HepG2 (cell line): ENCODE data around the gene PARD3. TPM values are rescaled to one million over a fixed set of nuclear protein-coding genes. Genes with fewer than 3 reads are reported as not detected.
A peak's percentile ranks its signal among the peaks of the same experiment; 100 is the strongest.

ENCODE experiments used
- DNMT3B ChIP-seq: conservative IDR thresholded peaks from 2 replicates; pipeline ENCODE4 v1.6.1; 2016; ENCODE audit warnings: missing biosample characterization, control low read depth
- FIP1L1 ChIP-seq: fragments of 200-400 bp; formaldehyde crosslinking; IDR thresholded peaks from 2 replicates; pipeline ENCODE4 v1.6.1; 2018; ENCODE audit warnings: low read depth, mild to moderate bottlenecking, low read length, moderate library complexity, borderline replicate concordance; ENCODE audit not compliant: insufficient read depth
- FOXA1 ChIP-seq, 2 experiments: fragments of 450-650 bp in 1 of 2; sonication (generic) in 1 of 2; formaldehyde crosslinking in 1 of 2; IDR thresholded peaks; 2 replicates each; pipeline versions ENCODE4 v1.4.0 to v1.6.1; 2016 to 2020; ENCODE audit warnings: missing genetic modification reagents in 1 of 2
- FOXP1 ChIP-seq, 2 experiments: fragments of 450-650 bp in 1 of 2; IDR thresholded peaks; 2 replicates each; pipeline ENCODE4 v1.6.1; 2017 to 2018; ENCODE audit warnings: antibody characterized with exemption in 1 of 2
- KDM5B ChIP-seq: sonication (generic); formaldehyde crosslinking; IDR thresholded peaks from 2 replicates; pipeline ENCODE4 v1.4.0; 2020; ENCODE audit warnings: missing genetic modification reagents, mild to moderate bottlenecking, borderline replicate concordance
- KDM6A ChIP-seq: IDR thresholded peaks from 2 replicates; pipeline ENCODE4 v1.6.1; 2016; ENCODE audit warnings: low read depth
- KMT2A ChIP-seq: sonication (generic); formaldehyde crosslinking; IDR thresholded peaks from 2 replicates; pipeline ENCODE4 v1.4.0; 2020; ENCODE audit warnings: missing genetic modification reagents
- MBD4 ChIP-seq: IDR thresholded peaks from 2 replicates; pipeline ENCODE4 v1.6.1; 2012; ENCODE audit warnings: low read length, inconsistent platforms, borderline replicate concordance
- MEF2D ChIP-seq: sonication (generic); formaldehyde crosslinking; IDR thresholded peaks from 2 replicates; pipeline ENCODE4 v1.5.1; 2020; ENCODE audit warnings: mild to moderate bottlenecking, missing genetic modification reagents
- MEIS2 ChIP-seq: sonication (generic); formaldehyde crosslinking; IDR thresholded peaks from 2 replicates; pipeline ENCODE4 v1.9.0; 2021; ENCODE audit warnings: mild to moderate bottlenecking, missing genetic modification reagents
- MIXL1 ChIP-seq: IDR thresholded peaks from 2 replicates; pipeline ENCODE4 v1.6.1; 2016
- PCBP1 ChIP-seq: fragments of 200-400 bp; formaldehyde crosslinking; IDR thresholded peaks from 2 replicates; pipeline ENCODE4 v1.6.1; 2017; ENCODE audit warnings: mild to moderate bottlenecking, low read depth, low read length, borderline replicate concordance
- RARA ChIP-seq: IDR thresholded peaks from 2 replicates; pipeline ENCODE4 v1.6.1; 2016; ENCODE audit warnings: missing genetic modification reagents, missing compliant biosample characterization
- ZFP82 ChIP-seq: sonication (generic); formaldehyde crosslinking; IDR thresholded peaks from 2 replicates; pipeline ENCODE4 v1.5.1; 2020; ENCODE audit warnings: mild to moderate bottlenecking, missing genetic modification reagents, borderline replicate concordance
- ZKSCAN5 ChIP-seq: sonication (generic); formaldehyde crosslinking; IDR thresholded peaks from 2 replicates; pipeline ENCODE4 v1.5.1; 2020; ENCODE audit warnings: mild to moderate bottlenecking, missing genetic modification reagents
- ZNF350 ChIP-seq: sonication (generic); formaldehyde crosslinking; IDR thresholded peaks from 2 replicates; pipeline ENCODE4 v1.4.0; 2020; ENCODE audit warnings: mild to moderate bottlenecking, low read depth, missing genetic modification reagents, borderline replicate concordance
- ZNF530 ChIP-seq: sonication (generic); formaldehyde crosslinking; IDR thresholded peaks from 2 replicates; pipeline ENCODE4 v1.5.0; 2020; ENCODE audit warnings: low read depth, mild to moderate bottlenecking, missing genetic modification reagents
- ZNF678 ChIP-seq: sonication (generic); formaldehyde crosslinking; IDR thresholded peaks from 2 replicates; pipeline ENCODE4 v1.4.0; 2020; ENCODE audit warnings: mild to moderate bottlenecking, missing genetic modification reagents
- ZNF83 ChIP-seq: sonication (generic); formaldehyde crosslinking; IDR thresholded peaks from 2 replicates; pipeline ENCODE4 v1.4.0; 2020; ENCODE audit warnings: missing genetic modification reagents, mild to moderate bottlenecking, borderline replicate concordance
- polyA plus RNA-seq, 8 experiments: library from polyadenylated mRNA; depleted of rRNA in 3 of 8; stranded (reverse) in 7 of 8; unstranded in 1 of 8; fragments of >200 nt; fragmentation: Illumina TruSeq in 4 of 8; extraction: Trizol in 4 of 8; gene quantifications; 2 replicates each; pipeline versions ENCODE4 v1.2.1 to v1.2.3, GENCODE V29; 2011 to 2016; ENCODE audit warnings: low read depth in 4 of 8, missing spikeins in 1 of 8, mixed read lengths in 1 of 8; ENCODE audit not compliant: insufficient read depth in 1 of 8
- total RNA-seq, 5 experiments: library from RNA; depleted of rRNA; stranded (reverse); fragments of >200 nt; fragmentation: Illumina TruSeq; extraction: Trizol; gene quantifications; 2 replicates each; pipeline ENCODE4 v1.2.3, GENCODE V29; 2016; ENCODE audit warnings: low read depth in 1 of 5
- TF ChIP-seq, protein P1 (sequence below): IDR thresholded peaks from 2 replicates; pipeline ENCODE4 v1.6.1; 2016; ENCODE audit warnings: missing compliant biosample characterization, missing genetic modification reagents, borderline replicate concordance
- TF ChIP-seq, protein P2 (sequence below): sonication (generic); formaldehyde crosslinking; IDR thresholded peaks from 2 replicates; pipeline ENCODE4 v1.8.0; 2022; ENCODE audit warnings: mild to moderate bottlenecking, missing genetic modification reagents, moderate library complexity
- TF ChIP-seq, protein P3 (sequence below): sonication (generic); formaldehyde crosslinking; IDR thresholded peaks from 2 replicates; pipeline ENCODE4 v1.4.0; 2020; ENCODE audit warnings: missing genetic modification reagents
- TF ChIP-seq, protein P4 (sequence below): sonication (generic); formaldehyde crosslinking; IDR thresholded peaks from 2 replicates; pipeline ENCODE4 v1.4.0; 2020; ENCODE audit warnings: mild to moderate bottlenecking, missing genetic modification reagents
- TF ChIP-seq, protein P5 (sequence below): sonication (generic); formaldehyde crosslinking; IDR thresholded peaks from 2 replicates; pipeline ENCODE4 v1.5.0; 2020; ENCODE audit warnings: mild to moderate bottlenecking, missing genetic modification reagents

PARD3 gene
- total and polyA plus RNA-seq, 2 of the 13 experiments (the other 11 are each of a cell fraction or from before 2014, with no cell fraction given) = 40.9 to 60.0 TPM

DNA sequence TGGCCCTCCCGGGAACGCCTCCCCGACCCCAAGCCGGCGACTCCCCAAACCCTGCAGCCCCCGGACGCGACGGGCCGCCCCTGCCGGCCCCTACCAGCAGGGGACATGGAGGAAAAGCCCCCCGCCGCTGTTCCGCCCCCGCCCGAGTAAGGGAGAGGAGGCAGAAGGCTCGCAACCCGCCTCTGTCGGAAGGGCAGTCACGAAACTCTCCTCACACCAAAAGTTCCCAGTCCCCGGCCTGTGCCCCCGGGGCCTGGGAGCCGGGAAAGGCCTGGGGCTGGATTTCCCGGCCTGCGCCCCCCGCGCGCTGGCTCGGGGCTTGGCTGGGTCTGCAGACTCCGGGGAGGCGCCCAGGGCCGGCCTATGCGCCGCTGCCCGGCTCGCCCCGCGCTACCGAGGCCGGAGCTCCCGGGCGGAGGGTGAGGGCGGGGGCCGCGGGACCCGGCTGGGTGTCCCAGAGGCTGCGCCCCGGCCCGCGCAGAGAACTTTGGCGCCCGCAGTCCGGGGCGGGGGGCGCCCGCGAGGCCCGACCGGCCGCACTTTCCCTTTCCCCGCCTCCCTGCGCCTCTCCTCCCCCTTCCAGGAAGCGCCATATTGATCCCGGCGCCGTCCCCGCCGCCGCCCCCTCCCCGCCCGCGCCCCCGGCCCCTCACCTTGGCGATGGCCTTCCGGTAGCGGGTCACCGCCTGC is 728 bp downstream of the PARD3 start (continued):
- TF ChIP-seq ZFP82 (CRISPR knock-in tag) (peak; percentile 41; the same call in 1 of the 2 replicates), FIP1L1 (no peak), FOXA1 (IDR thresholded peaks at IDR 0.05) (no peak), FOXA1 (CRISPR knock-in tag; IDR thresholded peaks at IDR 0.05) (no peak), PCBP1 (no peak), KMT2A (CRISPR knock-in tag) (peak; percentile 63; the same call in 1 of the 2 replicates), MIXL1 (CRISPR knock-in tag) (no peak), ZNF530 (no peak), ZNF678 (no peak), KDM5B (CRISPR knock-in tag) (0 out of 2 replicates have a peak, but pooled peaks have one; percentile 18), RARA (CRISPR knock-in tag) (peak; percentile 62), MBD4 (no peak), DNMT3B (no peak), MEIS2 (no peak), FOXP1 (IDR thresholded peaks at IDR 0.05) (no peak), FOXP1 (CRISPR knock-in tag; IDR thresholded peaks at IDR 0.05) (no peak), ZKSCAN5 (CRISPR knock-in tag) (no peak), ZNF350 (CRISPR knock-in tag) (0 out of 2 replicates have a peak, but pooled peaks have one; percentile 45), MEF2D (no peak), KDM6A (no peak), ZNF83 (CRISPR knock-in tag) (no peak)
- TF ChIP-seq, protein P1, sequence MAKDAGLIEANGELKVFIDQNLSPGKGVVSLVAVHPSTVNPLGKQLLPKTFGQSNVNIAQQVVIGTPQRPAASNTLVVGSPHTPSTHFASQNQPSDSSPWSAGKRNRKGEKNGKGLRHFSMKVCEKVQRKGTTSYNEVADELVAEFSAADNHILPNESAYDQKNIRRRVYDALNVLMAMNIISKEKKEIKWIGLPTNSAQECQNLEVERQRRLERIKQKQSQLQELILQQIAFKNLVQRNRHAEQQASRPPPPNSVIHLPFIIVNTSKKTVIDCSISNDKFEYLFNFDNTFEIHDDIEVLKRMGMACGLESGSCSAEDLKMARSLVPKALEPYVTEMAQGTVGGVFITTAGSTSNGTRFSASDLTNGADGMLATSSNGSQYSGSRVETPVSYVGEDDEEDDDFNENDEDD = peak; percentile 69; the same call in 1 of the 2 replicates
- TF ChIP-seq, protein P2, sequence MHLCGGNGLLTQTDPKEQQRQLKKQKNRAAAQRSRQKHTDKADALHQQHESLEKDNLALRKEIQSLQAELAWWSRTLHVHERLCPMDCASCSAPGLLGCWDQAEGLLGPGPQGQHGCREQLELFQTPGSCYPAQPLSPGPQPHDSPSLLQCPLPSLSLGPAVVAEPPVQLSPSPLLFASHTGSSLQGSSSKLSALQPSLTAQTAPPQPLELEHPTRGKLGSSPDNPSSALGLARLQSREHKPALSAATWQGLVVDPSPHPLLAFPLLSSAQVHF (CRISPR knock-in tag) = no peak
- TF ChIP-seq, protein P3, sequence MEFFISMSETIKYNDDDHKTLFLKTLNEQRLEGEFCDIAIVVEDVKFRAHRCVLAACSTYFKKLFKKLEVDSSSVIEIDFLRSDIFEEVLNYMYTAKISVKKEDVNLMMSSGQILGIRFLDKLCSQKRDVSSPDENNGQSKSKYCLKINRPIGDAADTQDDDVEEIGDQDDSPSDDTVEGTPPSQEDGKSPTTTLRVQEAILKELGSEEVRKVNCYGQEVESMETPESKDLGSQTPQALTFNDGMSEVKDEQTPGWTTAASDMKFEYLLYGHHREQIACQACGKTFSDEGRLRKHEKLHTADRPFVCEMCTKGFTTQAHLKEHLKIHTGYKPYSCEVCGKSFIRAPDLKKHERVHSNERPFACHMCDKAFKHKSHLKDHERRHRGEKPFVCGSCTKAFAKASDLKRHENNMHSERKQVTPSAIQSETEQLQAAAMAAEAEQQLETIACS (CRISPR knock-in tag) = no peak
- TF ChIP-seq, protein P4, sequence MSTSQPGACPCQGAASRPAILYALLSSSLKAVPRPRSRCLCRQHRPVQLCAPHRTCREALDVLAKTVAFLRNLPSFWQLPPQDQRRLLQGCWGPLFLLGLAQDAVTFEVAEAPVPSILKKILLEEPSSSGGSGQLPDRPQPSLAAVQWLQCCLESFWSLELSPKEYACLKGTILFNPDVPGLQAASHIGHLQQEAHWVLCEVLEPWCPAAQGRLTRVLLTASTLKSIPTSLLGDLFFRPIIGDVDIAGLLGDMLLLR (CRISPR knock-in tag) = peak; percentile 40; the same call in 1 of the 2 replicates
- TF ChIP-seq, protein P5, sequence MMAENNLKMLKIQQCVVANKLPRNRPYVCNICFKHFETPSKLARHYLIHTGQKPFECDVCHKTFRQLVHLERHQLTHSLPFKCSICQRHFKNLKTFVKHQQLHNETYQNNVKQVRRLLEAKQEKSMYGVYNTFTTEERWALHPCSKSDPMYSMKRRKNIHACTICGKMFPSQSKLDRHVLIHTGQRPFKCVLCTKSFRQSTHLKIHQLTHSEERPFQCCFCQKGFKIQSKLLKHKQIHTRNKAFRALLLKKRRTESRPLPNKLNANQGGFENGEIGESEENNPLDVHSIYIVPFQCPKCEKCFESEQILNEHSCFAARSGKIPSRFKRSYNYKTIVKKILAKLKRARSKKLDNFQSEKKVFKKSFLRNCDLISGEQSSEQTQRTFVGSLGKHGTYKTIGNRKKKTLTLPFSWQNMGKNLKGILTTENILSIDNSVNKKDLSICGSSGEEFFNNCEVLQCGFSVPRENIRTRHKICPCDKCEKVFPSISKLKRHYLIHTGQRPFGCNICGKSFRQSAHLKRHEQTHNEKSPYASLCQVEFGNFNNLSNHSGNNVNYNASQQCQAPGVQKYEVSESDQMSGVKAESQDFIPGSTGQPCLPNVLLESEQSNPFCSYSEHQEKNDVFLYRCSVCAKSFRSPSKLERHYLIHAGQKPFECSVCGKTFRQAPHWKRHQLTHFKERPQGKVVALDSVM = 0 out of 2 replicates have a peak, but pooled peaks have one; percentile 32
